ENCODE results near the gene DPM2. TPM values are rescaled to one million over a fixed set of nuclear protein-coding genes. Genes with fewer than 3 reads are reported as not detected.

The DPM2 gene
- total RNA-seq, 1 donor from 2014 or later, result 14.0 TPM

GRCh38 chr9:127955294-127956015 lies 17.8 kb upstream of the DPM2 start:
- intact Hi-C loops (cut with micrococcal nuclease), result no loop called here
- Histone ChIP-seq H3K4me3 (no peak overlapping the region), H3K36me3 (no peaks in the 10 kb centered on the region), H3K27ac (replicated peaks) (peak overlapping the region; percentile 80), H3K27me3 (ENCODE audit: low read depth) (no peaks in the 10 kb centered on the region), H3K4me1 (peaks cover 66% of the 10 kb centered on the region), H3K9me3 (replicated peaks) (peaks cover 6% of the 10 kb centered on the region)
- DNase-seq, result peak; percentile 54
- peak; percentile 59 for TF ChIP-seq CTCF (IDR thresholded peaks at IDR 0.05; ENCODE audit: borderline replicate concordance)

GRCh38 chr9:127954831-127955293 lies 17.2 kb upstream of the DPM2 start:
- Histone ChIP-seq H3K4me3 (no peak overlapping the region), H3K27ac (replicated peaks) (peak overlapping the region; percentile 80), H3K36me3 (no peaks in the 10 kb centered on the region), H3K27me3 (ENCODE audit: low read depth) (no peaks in the 10 kb centered on the region), H3K4me1 (peaks cover 66% of the 10 kb centered on the region), H3K9me3 (replicated peaks) (peaks cover 6% of the 10 kb centered on the region)
- intact Hi-C loops (cut with micrococcal nuclease), result no loop called here
- DNase-seq, result no peak
- no peak for TF ChIP-seq CTCF (IDR thresholded peaks at IDR 0.05; ENCODE audit: borderline replicate concordance)

GRCh38 chr9:127953768-127954505 lies 16.3 kb upstream of the DPM2 start:
- no peak overlapping the region for H3K4me3 ChIP-seq
- intact Hi-C loops (cut with micrococcal nuclease), result no loop called here
- H3K9me3 ChIP-seq (replicated peaks), result peaks cover 6% of the 10 kb centered on the region
- no peak for DNase-seq
- no peaks in the 10 kb centered on the region for H3K27me3 ChIP-seq (ENCODE audit: low read depth)
- peak overlapping the region; percentile 80 for H3K27ac ChIP-seq (replicated peaks)
- TF ChIP-seq CTCF (IDR thresholded peaks at IDR 0.05; ENCODE audit: borderline replicate concordance), result no peak
- peaks cover 72% of the 10 kb centered on the region for H3K4me1 ChIP-seq
- no peaks in the 10 kb centered on the region for H3K36me3 ChIP-seq

GRCh38 chr9:127953154-127953553 lies 15.5 kb upstream of the DPM2 start:
- no peaks in the 10 kb centered on the region for H3K36me3 ChIP-seq
- H3K27me3 ChIP-seq (ENCODE audit: low read depth), result no peaks in the 10 kb centered on the region
- no peak for TF ChIP-seq CTCF (IDR thresholded peaks at IDR 0.05; ENCODE audit: borderline replicate concordance)
- DNase-seq, result no peak
- peaks cover 6% of the 10 kb centered on the region for H3K9me3 ChIP-seq (replicated peaks)
- intact Hi-C loops (cut with micrococcal nuclease), result no loop called here
- H3K4me3 ChIP-seq, result no peak overlapping the region
- H3K4me1 ChIP-seq, result peaks cover 80% of the 10 kb centered on the region
- no peak overlapping the region for H3K27ac ChIP-seq (replicated peaks)

- H3K36me3 ChIP-seq, result peaks cover under 1% of the 10 kb centered on the region
- intact Hi-C loops (cut with micrococcal nuclease), result no loop called here
- H3K4me3 ChIP-seq, result peak overlapping the region; percentile 46
- peak; percentile 65 for DNase-seq
- H3K4me1 ChIP-seq, result peaks cover 100% of the 10 kb centered on the region
- peak overlapping the region; percentile 87 for H3K27ac ChIP-seq (replicated peaks)
- no peak for TF ChIP-seq CTCF (IDR thresholded peaks at IDR 0.05; ENCODE audit: borderline replicate concordance)
- H3K9me3 ChIP-seq (replicated peaks), result no peaks in the 10 kb centered on the region
- H3K27me3 ChIP-seq (ENCODE audit: low read depth), result no peaks in the 10 kb centered on the region
These were observed 13.0 kb upstream of the DPM2 start for GRCh38 chr9:127950513-127951289.
